Activated CD8-positive, alpha-beta T cell treated with anti-CD3 and anti-CD28 coated beads for 36 hours (primary cell): ENCODE data around the gene MAN1B1. TPM values are rescaled to one million over a fixed set of nuclear protein-coding genes. Genes with fewer than 3 reads are reported as not detected.

Experiments used
- ATAC-seq: fragments of 200-7000 bp; cut with Tn5 transposase; one replicate; pipeline ENCODE4 v1.10.0; 2021; ENCODE audit warnings: mild to moderate bottlenecking, moderate library complexity
- CTCF ChIA-PET: fragments of 350-600 bp; sonication (Branson Sonifier 250); formaldehyde crosslinking; loops from one replicate; lab custom pipeline; 2021; ENCODE audit warnings: antibody characterized with exemption; lab: Charles Lee
- POLR2A ChIA-PET: fragments of 350-600 bp; sonication (Branson Sonifier 250); formaldehyde crosslinking; loops from one replicate; lab custom pipeline; 2021; ENCODE audit warnings: antibody characterized with exemption; lab: Charles Lee
- DNase-seq: peaks from one replicate; pipeline ENCODE4 v3.0.0-alpha.2; 2020
- H3K27ac Mint-ChIP-seq: one replicate; pipeline ENCODE4 v1.8.0; 2021; ENCODE audit warnings: mild to moderate bottlenecking, mixed read lengths
- H3K27me3 Mint-ChIP-seq: one replicate; pipeline ENCODE4 v1.8.0; 2021; ENCODE audit warnings: mixed read lengths
- H3K36me3 Mint-ChIP-seq: one replicate; pipeline ENCODE4 v1.8.0; 2021; ENCODE audit warnings: low read depth, mixed read lengths
- H3K4me1 Mint-ChIP-seq: one replicate; pipeline ENCODE4 v1.8.0; 2021; ENCODE audit warnings: low read depth, mixed read lengths
- H3K4me3 Mint-ChIP-seq: one replicate; pipeline ENCODE4 v1.8.0; 2021; ENCODE audit warnings: mild to moderate bottlenecking, moderate library complexity, mixed read lengths
- H3K9me3 Mint-ChIP-seq: one replicate; pipeline ENCODE4 v1.8.0; 2021; ENCODE audit warnings: mixed read lengths
- CTCF ChIP-seq: fragments of 200-600 bp; IDR thresholded peaks from one replicate; pipeline ENCODE4 v1.8.0; 2022; ENCODE audit warnings: antibody characterized with exemption, mild to moderate bottlenecking
- intact Hi-C: fragments of 100-400 bp; cut with micrococcal nuclease; formaldehyde crosslinking; loops from one replicate; pipeline ENCODE4 v1.10.0; 2022
- total RNA-seq, 2 experiments: library from RNA; stranded (reverse); gene quantifications; one replicate each; pipeline ENCODE4 v1.2.3, GENCODE V29; 2021

The MAN1B1 gene
- total RNA-seq, 2 experiments from 2014 or later = 31.1 to 33.2 TPM

- ChIA-PET CTCF (interaction anchor here (0.7 to 1.2 kb wide), 3 partner anchors 27 to 42 kb away, joined by 3 to 5 read pairs (median 5); no protein-coding TSS in a partner anchor), POLR2A (interaction anchor here (2.4 kb wide), 1 partner anchor 18 kb away, joined by 11 read pairs; no protein-coding TSS in a partner anchor)
- DNase-seq (peak; percentile 79), ATAC-seq (peak; percentile 84)
- peaks cover 37% of the 10 kb centered on the region for H3K27me3 Mint-ChIP-seq
- intact Hi-C loops = no loop called here
- H3K9me3 Mint-ChIP-seq = no peaks in the 10 kb centered on the region
- TF ChIP-seq CTCF = no peak
- H3K4me3 Mint-ChIP-seq = peak overlapping the region; percentile 52
- peaks cover 18% of the 10 kb centered on the region for H3K4me1 Mint-ChIP-seq
- no peak overlapping the region for H3K27ac Mint-ChIP-seq
- H3K36me3 Mint-ChIP-seq = no peaks in the 10 kb centered on the region
Measured at GRCh38 chr9:137156567-137157375, 70.0 kb downstream of the MAN1B1 start.

- no peaks in the 10 kb centered on the region for H3K36me3 Mint-ChIP-seq
- ChIA-PET CTCF (interaction anchor here (1.2 kb wide), 1 partner anchor 31 kb away, joined by 5 read pairs; no protein-coding TSS in a partner anchor), POLR2A (interaction anchor here (1.0 to 2.4 kb wide), 2 partner anchors 17 to 43 kb away, joined by 3 to 11 read pairs; no protein-coding TSS in a partner anchor)
- no peak overlapping the region for H3K27ac Mint-ChIP-seq
- intact Hi-C loops = no loop called here
- peaks cover 18% of the 10 kb centered on the region for H3K4me1 Mint-ChIP-seq
- no peak for TF ChIP-seq CTCF
- ATAC-seq = no peak
- H3K9me3 Mint-ChIP-seq = no peaks in the 10 kb centered on the region
- peaks cover 41% of the 10 kb centered on the region for H3K27me3 Mint-ChIP-seq
- DNase-seq = no peak
- H3K4me3 Mint-ChIP-seq = no peak overlapping the region
Measured at GRCh38 chr9:137157618-137158415, 71.0 kb downstream of the MAN1B1 start.

- no peak for ATAC-seq
- no peaks in the 10 kb centered on the region for H3K36me3 Mint-ChIP-seq
- DNase-seq = no peak
- no peak for TF ChIP-seq CTCF
- H3K4me3 Mint-ChIP-seq = no peak overlapping the region
- no peaks in the 10 kb centered on the region for H3K9me3 Mint-ChIP-seq
- ChIA-PET POLR2A (interaction anchor here (1.0 to 2.4 kb wide), 2 partner anchors 17 to 44 kb away, joined by 3 to 11 read pairs; no protein-coding TSS in a partner anchor), CTCF (no interaction called here)
- H3K4me1 Mint-ChIP-seq = peaks cover 18% of the 10 kb centered on the region
- intact Hi-C loops = no loop called here
- peaks cover 44% of the 10 kb centered on the region for H3K27me3 Mint-ChIP-seq
- H3K27ac Mint-ChIP-seq = no peak overlapping the region
Measured at GRCh38 chr9:137158625-137159024, 71.8 kb downstream of the MAN1B1 start.

Other genes starting within 250 kb of the MAN1B1 start
- 1 to 10 TPM; 5.8 to 6.4 TPM for gene AJM1, start 244.5 kb upstream of the MAN1B1 start, total RNA-seq
- 100 to 1,000 TPM; 123 to 124 TPM for gene PHPT1, start 237.6 kb upstream of the MAN1B1 start, total RNA-seq
- 10 to 100 TPM; 18.5 to 19.1 TPM for gene MAMDC4, start 234.6 kb upstream of the MAN1B1 start, total RNA-seq
- 100 to 1,000 TPM; 254 to 270 TPM for gene EDF1, start 220.7 kb upstream of the MAN1B1 start, total RNA-seq
- 10 to 100 TPM; 34.8 to 40.5 TPM for gene TRAF2, start 200.5 kb upstream of the MAN1B1 start, total RNA-seq
- gene FBXW5, start 142.2 kb upstream of the MAN1B1 start, total RNA-seq = 10 to 100 TPM; 53.4 to 54.0 TPM
- gene C8G, start 141.7 kb upstream of the MAN1B1 start, total RNA-seq = under 1 TPM in 1 of 2 experiments, not detected in 1; 0.83 TPM
- 1 to 10 TPM; 1.3 to 2.1 TPM for gene LCN12, start 134.7 kb upstream of the MAN1B1 start, total RNA-seq
- gene PTGDS, start 109.5 kb upstream of the MAN1B1 start, total RNA-seq = not detected
- gene LCNL1, start 104.0 kb upstream of the MAN1B1 start, total RNA-seq = not detected
- gene PAXX, start 94.6 kb upstream of the MAN1B1 start, total RNA-seq = 10 to 100 TPM; 60.5 to 61.8 TPM
- not detected for gene CLIC3, start 90.4 kb upstream of the MAN1B1 start, total RNA-seq
- gene ABCA2, start 58.7 kb upstream of the MAN1B1 start, total RNA-seq = 10 to 100 TPM; 11.8 to 16.2 TPM
- under 1 TPM in 1 of 2 experiments, not detected in 1; 0.09 TPM for gene FUT7, start 54.9 kb upstream of the MAN1B1 start, total RNA-seq
- 10 to 100 TPM; 18.2 to 21.2 TPM for gene NPDC1, start 40.8 kb upstream of the MAN1B1 start, total RNA-seq
- gene ENTPD2, start 32.9 kb upstream of the MAN1B1 start, total RNA-seq = not detected
- gene SAPCD2, start 16.4 kb upstream of the MAN1B1 start, total RNA-seq = 10 to 100 TPM; 13.5 to 13.7 TPM
- gene UAP1L1, start 9.5 kb upstream of the MAN1B1 start, total RNA-seq = 10 to 100 TPM; 49.8 to 50.1 TPM
- 100 to 1,000 TPM; 222 to 227 TPM for gene DPP7, start 27.7 kb downstream of the MAN1B1 start, total RNA-seq
- not detected for gene GRIN1, start 52.2 kb downstream of the MAN1B1 start, total RNA-seq
- gene LRRC26, start 83.1 kb downstream of the MAN1B1 start, total RNA-seq = not detected
- gene TMEM210, start 85.1 kb downstream of the MAN1B1 start, total RNA-seq = not detected
- gene ANAPC2, start 101.6 kb downstream of the MAN1B1 start, total RNA-seq = 10 to 100 TPM; 38.6 to 39.6 TPM
- 10 to 100 TPM; 53.3 to 58.4 TPM for gene SSNA1, start 101.7 kb downstream of the MAN1B1 start, total RNA-seq
- 1 to 10 TPM; 5.7 to 6.6 TPM for gene TPRN, start 113.8 kb downstream of the MAN1B1 start, total RNA-seq
- gene TMEM203, start 118.7 kb downstream of the MAN1B1 start, total RNA-seq = 10 to 100 TPM; 29.4 to 29.9 TPM
- 10 to 100 TPM; 29.5 to 30.7 TPM for gene NDOR1, start 118.7 kb downstream of the MAN1B1 start, total RNA-seq
- gene RNF208, start 135.3 kb downstream of the MAN1B1 start, total RNA-seq = 10 to 100 TPM in 1 of 2 experiments, 1 to 10 TPM in 1; 8.0 to 10.4 TPM
- under 1 TPM in 1 of 2 experiments, not detected in 1; 0.34 TPM for gene CYSRT1, start 138.2 kb downstream of the MAN1B1 start, total RNA-seq
- not detected for gene RNF224, start 140.5 kb downstream of the MAN1B1 start, total RNA-seq
- gene SLC34A3, start 143.9 kb downstream of the MAN1B1 start, total RNA-seq = not detected
- 100 to 1,000 TPM; 228 to 230 TPM for gene TUBB4B, start 154.3 kb downstream of the MAN1B1 start, total RNA-seq
- gene STPG3, start 164.3 kb downstream of the MAN1B1 start, total RNA-seq = not detected
- 10 to 100 TPM; 50.9 to 54.3 TPM for gene NELFB, start 168.3 kb downstream of the MAN1B1 start, total RNA-seq
- gene TOR4A, start 190.7 kb downstream of the MAN1B1 start, total RNA-seq = 1 to 10 TPM; 2.9 to 3.0 TPM
- 1 to 10 TPM; 3.3 to 4.4 TPM for gene NRARP, start 215.3 kb downstream of the MAN1B1 start, total RNA-seq